Lower leg skin (tissue), 3 donors: ENCODE data around the gene ARHGAP12.

Experiments used
- CTCF ChIP-seq, 3 donors: fragments of 450-650 bp; IDR thresholded peaks; one replicate each; pipeline ENCODE4 v1.5.1; 2016; ENCODE audit warnings: antibody characterized with exemption in 3 of 3, mild to moderate bottlenecking in 3 of 3, moderate library complexity in 2 of 3
- POLR2A ChIP-seq, 2 donors: fragments of 450-650 bp; IDR thresholded peaks; one replicate each; pipeline ENCODE4 v1.6.1; 2016 to 2017; ENCODE audit warnings: antibody characterized with exemption in 2 of 2, mild to moderate bottlenecking in 1 of 2, moderate library complexity in 1 of 2

GRCh38 chr10:31804352-31804810 lies 124.2 kb downstream of the ARHGAP12 start:
- no peak for TF ChIP-seq CTCF (IDR thresholded peaks at IDR 0.05)
- TF ChIP-seq POLR2A (IDR thresholded peaks at IDR 0.05): no peak
